Stimulated activated CD4-positive, alpha-beta T cell treated with anti-CD3 and anti-CD28 coated beads, Interleukin-4, amount 100 ng/mL, for 48 hours (primary cell): ENCODE data around the gene SERPINB13.

ENCODE experiments used
- DNase-seq, 2 donors: peaks; one replicate each; pipeline ENCODE4 v3.0.0-alpha.2; 2020; ENCODE audit warnings: low read depth in 2 of 2

The SERPINB13 gene

DNA sequence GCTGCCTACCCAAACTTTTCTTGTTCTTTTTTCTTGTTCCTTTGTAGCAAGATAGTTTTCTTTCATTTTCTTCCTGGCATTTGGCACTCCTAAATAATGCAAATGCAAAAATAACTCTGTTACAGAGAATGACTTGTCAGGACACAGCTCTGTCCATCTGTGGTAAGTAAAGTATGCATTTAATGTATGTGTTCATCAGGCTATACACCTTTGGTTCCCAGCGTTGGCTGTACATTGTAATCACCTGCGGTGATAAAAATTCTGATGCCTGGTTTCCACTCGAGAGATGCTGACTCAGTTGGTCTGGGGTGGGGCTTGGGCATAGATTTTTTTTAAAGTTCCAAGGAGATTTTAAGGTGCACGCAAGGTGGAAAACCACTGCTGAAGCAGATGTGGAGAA lies at the start of gene SERPINB13:
Gene SERPINB13 (plus strand): TSS at position 378 of the 400 bp plus-strand sequence. CDS start 1,325 bp downstream, outside the sequence.
- no peak for DNase-seq

DNA sequence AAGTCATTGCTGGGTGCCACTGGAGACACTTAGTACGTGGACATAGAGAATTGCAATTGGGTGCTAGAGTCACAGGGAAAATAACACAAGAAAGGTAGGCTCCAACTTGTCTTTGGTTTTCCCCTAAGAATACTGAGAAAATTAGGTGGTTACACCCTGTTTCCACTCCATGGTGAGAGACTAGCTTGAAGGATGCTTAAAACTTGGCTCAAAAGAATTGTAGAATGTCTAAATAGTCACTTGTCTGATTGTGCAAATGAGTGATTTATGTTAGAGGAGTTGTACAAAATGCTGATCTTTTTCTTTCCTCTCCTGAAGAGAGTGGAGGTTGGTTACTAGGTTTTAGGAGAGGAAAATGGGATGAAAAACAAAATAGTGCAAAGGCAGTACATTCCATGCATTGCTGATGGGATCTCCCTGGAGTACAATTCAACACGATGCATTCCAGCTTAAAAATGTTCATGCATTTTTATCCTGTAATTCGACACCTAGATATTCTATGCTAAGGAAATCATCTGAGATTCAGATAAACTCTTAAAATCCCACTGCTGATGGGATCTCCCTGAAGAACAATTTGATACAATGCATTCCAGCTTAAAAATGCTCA lies 47.1 kb upstream of the SERPINB13 start:
- no peak for DNase-seq

- no peak for DNase-seq
These were observed 45.1 kb upstream of the SERPINB13 start, which contains the start of gene SERPINB12 for GRCh38 chr18:63542069-63542468. Gene SERPINB12, plus strand, starts transcription at chr18:63542369. Its CDS starts 13,791 bp downstream, at chr18:63556160.

GRCh38 chr18:63544017-63544416 lies 43.1 kb upstream of the SERPINB13 start:
- no peak for DNase-seq

DNA sequence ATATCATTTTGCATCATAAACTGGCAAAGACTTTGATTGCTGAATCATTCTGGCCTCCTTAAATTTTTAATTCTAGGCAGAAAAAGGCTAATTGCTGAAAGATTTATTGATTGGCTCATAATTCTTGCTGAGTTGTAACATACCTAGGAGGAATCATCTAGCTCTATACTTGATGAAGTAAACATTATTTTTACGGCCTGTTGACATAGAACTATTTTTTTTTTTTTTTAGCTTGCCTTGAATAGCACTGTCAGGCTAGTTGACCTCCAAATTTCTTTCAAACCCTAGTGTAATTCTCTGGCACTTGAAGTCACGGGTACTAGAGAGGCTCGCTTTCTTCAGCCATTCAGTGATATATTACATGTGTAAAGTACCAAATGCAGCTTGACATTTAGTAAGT lies 42.1 kb upstream of the SERPINB13 start:
- no peak for DNase-seq

GRCh38 chr18:63550068-63550467 lies 37.1 kb upstream of the SERPINB13 start:
- no peak for DNase-seq

DNA sequence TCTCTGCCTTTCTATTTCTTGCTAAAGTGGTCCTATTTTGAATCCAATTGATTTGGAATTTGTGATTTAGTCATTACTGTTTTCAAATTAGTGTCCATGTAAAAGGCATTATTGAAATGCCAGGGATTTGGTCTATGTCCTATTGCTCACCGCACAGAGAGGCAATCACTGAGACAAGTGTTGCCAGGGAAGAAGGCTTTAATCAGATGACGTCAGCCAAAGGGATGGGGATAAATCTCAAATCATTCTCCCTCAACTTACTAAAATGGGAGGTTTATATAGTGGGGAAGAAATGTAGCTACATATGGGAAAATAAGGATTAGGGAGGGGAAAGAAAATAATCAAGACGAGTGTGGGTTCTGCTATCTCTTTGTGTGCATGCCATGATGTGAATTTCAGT lies 35.4 kb upstream of the SERPINB13 start:
- no peak for DNase-seq

DNA sequence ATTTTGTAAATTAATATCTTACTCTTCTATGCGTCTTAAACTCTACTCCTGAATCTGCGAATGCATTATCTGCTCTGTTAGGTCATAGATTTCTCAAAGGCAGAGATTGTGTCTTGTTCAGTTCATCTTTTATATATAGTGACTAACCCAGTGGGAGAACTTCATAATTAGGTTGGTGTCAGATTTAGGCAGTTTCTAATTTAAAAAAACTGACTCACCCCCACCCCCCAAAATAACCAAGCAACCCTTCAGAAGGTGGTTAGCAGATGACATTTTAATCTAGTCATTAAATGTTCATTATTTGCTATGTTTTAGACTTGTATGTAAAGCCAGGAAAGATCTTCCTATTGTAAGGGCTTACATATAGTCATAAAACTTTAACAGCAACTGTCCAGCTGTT lies 34.6 kb upstream of the SERPINB13 start:
- no peak for DNase-seq

- no peak for DNase-seq
These were observed 34.1 kb upstream of the SERPINB13 start for GRCh38 chr18:63553081-63553480.

GRCh38 chr18:63559567-63560491 lies 27.3 kb upstream of the SERPINB13 start:
- no peak for DNase-seq

- DNase-seq: no peak
These were observed 24.9 kb upstream of the SERPINB13 start for GRCh38 chr18:63562284-63562683.

DNA sequence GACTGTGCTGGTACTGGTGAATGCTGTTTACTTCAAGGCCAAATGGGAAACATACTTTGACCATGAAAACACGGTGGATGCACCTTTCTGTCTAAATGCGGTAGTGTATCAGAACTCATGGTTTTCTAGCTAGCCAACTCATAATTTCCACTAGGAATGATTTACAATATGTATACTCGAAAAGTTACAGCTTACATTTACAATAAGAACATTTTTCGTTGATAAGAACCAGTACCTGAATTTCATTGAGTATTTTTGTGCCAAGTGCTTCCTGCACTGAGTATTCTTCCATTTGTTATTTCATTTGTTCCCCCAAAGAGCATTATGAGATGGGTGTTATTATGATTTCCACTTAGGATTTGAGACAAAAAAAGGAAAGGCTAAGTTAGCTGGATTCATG lies 23.1 kb upstream of the SERPINB13 start:
- DNase-seq: no peak

DNA sequence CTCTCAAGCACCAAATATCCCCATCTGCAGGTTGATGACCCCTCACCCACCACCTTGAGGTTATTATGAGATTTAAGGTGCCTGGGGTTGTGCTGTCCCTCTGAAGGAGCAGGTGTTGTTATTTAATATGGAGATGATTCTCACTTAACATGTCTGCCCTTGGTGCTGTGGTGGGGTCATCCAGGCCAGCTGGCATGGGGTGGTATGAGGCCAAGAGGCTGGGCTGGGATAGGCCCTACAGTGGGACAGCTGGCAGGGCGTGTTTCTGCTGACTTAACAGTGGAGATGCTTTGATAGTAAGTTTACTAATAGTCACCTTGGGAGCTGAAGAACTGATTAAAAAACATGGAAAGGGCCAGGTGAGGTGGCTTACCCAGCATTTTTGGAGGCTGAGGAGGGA lies 22.6 kb upstream of the SERPINB13 start:
- DNase-seq: no peak

- no peak for DNase-seq
These were observed 19.9 kb upstream of the SERPINB13 start for GRCh38 chr18:63567276-63567675.

DNA sequence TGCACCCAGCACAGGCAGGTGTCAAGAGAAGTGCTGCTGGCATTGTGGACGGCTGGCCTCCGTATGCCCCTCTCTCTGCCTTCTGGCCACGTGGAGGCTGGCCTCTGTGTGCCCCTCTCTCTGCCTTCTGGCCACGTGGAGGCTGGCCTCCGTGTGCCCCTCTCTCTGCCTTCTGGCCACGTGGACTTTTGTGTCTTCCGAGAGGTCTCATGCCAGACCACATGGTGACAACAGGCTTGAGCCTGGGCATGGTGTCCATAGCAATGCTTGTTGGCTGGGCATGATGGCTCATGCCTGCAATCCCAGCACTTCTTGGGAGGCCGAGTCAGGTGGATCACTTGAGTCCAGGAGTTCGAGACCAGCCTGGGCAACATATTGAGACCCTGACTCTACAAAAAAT lies 19.3 kb upstream of the SERPINB13 start:
- DNase-seq: no peak

DNA sequence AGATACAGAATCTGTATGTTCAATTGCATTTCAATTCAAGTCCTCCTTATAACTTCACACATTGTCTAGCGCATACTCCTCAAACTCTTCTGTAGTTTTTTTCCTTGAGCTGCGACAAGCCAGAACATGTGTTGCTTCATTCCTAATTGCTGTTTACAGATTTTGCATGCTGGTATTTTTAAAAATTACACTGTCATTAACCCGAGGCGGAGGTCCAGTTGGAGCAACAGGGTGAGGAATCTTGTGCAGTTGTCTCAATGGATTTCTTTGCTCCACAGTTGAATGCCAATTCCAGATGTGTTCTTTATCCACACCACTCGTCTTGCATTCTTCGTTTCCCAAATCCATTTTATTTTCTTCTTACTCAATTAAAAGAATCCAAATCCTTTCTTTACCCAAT lies 16.4 kb upstream of the SERPINB13 start:
- no peak for DNase-seq

GRCh38 chr18:63575681-63576080 lies 11.5 kb upstream of the SERPINB13 start:
- no peak for DNase-seq

DNA sequence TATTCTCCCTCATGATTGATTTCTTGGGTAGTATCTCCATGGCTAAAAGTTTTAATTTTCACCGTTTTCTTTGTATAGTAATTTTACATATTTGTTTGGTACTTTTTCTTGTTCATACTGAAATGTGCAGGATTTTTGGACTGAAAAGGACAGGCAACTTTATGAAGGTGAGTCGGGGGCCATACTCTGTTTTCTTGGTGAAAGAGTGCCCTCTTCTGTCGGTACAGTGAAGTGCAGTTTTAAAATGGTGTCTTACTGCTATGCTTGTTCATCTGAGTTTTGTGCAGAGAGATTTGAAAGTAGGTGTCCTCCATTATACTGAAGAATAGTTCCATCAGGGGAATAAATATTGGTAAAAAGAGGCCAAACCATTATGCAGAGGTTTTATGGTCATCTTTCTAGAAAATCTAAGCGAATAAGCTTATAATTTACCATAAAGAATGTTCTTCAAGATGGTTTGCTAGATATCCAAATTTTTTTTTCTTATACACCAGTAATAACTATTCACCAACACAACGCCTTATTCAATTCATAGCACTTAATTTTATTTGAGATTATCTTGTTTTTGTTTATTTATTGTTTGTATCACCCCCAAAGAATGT lies 8.7 kb upstream of the SERPINB13 start:
- no peak for DNase-seq

- no peak for DNase-seq
These were observed 7.5 kb upstream of the SERPINB13 start for GRCh38 chr18:63579616-63580015.

DNA sequence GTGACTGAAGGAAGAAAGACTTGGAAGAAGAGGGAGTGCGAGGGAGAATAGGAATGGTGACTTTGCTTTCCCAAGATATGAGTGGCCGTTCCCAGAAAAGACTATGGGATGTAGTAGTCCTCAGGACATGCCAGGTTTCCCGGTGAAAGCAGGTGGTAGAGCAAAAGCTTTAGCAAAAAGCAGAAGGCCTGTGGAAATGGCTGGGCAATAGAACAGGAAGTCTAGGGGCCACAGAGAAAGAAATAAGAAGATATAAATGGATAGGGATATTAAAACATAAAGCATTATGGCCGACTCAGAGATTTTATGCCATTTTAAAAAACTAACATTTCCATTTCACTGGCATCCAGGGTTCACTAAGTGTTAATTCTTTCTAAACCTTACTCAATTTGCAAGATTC lies 1.2 kb upstream of the SERPINB13 start:
- no peak for DNase-seq

- no peak for DNase-seq
These were observed 712 bp upstream of the SERPINB13 start for GRCh38 chr18:63586431-63586830.

GRCh38 chr18:63588909-63589308 lies 1.8 kb downstream of the SERPINB13 start:
- no peak for DNase-seq

DNA sequence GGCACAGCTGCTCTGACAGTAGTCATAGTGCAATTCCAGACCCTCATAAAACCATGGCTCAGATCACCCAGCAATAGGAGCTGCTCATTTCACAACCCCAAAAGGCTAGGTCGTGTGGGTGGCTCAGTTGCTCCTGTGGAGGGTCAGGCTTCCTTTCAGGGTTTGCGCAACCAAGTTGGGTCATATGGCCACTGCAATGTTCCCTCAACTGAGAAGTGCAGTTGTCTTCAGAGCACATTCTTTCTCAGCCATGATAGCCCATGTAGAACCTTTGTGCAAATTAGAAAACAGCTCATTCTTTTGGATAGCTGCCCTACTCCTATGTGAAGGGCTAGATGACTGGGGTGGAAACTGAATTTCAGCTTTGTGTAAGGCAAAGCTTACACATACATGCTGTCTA lies 3.2 kb downstream of the SERPINB13 start:
- no peak for DNase-seq
